Smooth muscle cell (in vitro differentiated cells): Measurements from ENCODE around the gene STOML2. TPM values are rescaled to one million over a fixed set of nuclear protein-coding genes. Genes with fewer than 3 reads are reported as not detected.

Source experiments
- DNase-seq: peaks from one replicate; lab custom pipeline; 2025; ENCODE audit not compliant: unreplicated experiment; lab: John Stamatoyannopoulos, UW
- H2AFZ ChIP-seq: fragments of 200-600 bp; sonication (generic); 2 replicates; pipeline ENCODE4 v1.6.0; 2016; ENCODE audit warnings: antibody characterized with exemption, low read depth, mild to moderate bottlenecking
- H3F3A ChIP-seq: fragments of 200-600 bp; sonication (generic); 2 replicates; pipeline ENCODE4 v1.6.0; 2017; ENCODE audit warnings: antibody characterized with exemption, low read depth
- H3K27ac ChIP-seq: fragments of 200-600 bp; sonication (generic); 2 replicates; pipeline ENCODE4 v1.5.1; 2016; ENCODE audit warnings: low read depth, mild to moderate bottlenecking
- H3K27me3 ChIP-seq: fragments of 200-600 bp; sonication (generic); 2 replicates; pipeline ENCODE4 v1.6.1; 2016; ENCODE audit warnings: low read depth, mild to moderate bottlenecking
- H3K36me3 ChIP-seq: fragments of 200-600 bp; sonication (generic); 2 replicates; pipeline ENCODE4 v1.5.1; 2016; ENCODE audit warnings: low read depth
- H3K4me1 ChIP-seq: fragments of 200-600 bp; sonication (generic); 2 replicates; pipeline ENCODE4 v1.5.1; 2016; ENCODE audit warnings: low read depth
- H3K4me2 ChIP-seq: fragments of 200-600 bp; sonication (generic); 2 replicates; pipeline ENCODE4 v1.6.0; 2016; ENCODE audit warnings: mild to moderate bottlenecking
- H3K4me3 ChIP-seq: fragments of 200-600 bp; sonication (generic); 2 replicates; pipeline ENCODE4 v1.5.1; 2016; ENCODE audit warnings: mild to moderate bottlenecking
- H3K79me2 ChIP-seq: fragments of 200-600 bp; sonication (generic); 2 replicates; pipeline ENCODE4 v1.6.0; 2016; ENCODE audit warnings: low read depth, mild to moderate bottlenecking
- H3K9ac ChIP-seq: fragments of 200-600 bp; sonication (generic); 2 replicates; pipeline ENCODE4 v1.6.0; 2016; ENCODE audit warnings: low read depth
- H3K9me3 ChIP-seq: fragments of 200-600 bp; sonication (generic); replicated peaks from 2 replicates; pipeline ENCODE4 v1.5.1; 2016; ENCODE audit warnings: low read depth
- H4K20me1 ChIP-seq: fragments of 200-600 bp; sonication (generic); 2 replicates; pipeline ENCODE4 v1.6.0; 2016; ENCODE audit warnings: low read depth
- CTCF ChIP-seq: fragments of 200-600 bp; sonication (generic); IDR thresholded peaks from 2 replicates; pipeline ENCODE4 v1.5.1; 2017; ENCODE audit warnings: borderline replicate concordance, mild to moderate bottlenecking, antibody characterized with exemption; ENCODE audit not compliant: insufficient read depth, poor library complexity, severe bottlenecking
- WGBS: methylation state at CpG from one replicate; pipeline ENCODE4 v1.1.7; 2016; ENCODE audit warnings: low lambda C conversion rate; 5-methylcytosine and 5-hydroxymethylcytosine counted together
- polyA plus RNA-seq: library from polyadenylated mRNA; unstranded; fragments of >200 nt; fragmentation: Nextera tagmentation; extraction: Ambion mirVana; gene quantifications from 2 replicates; pipeline ENCODE4 v1.2.1, GENCODE V29; 2016
- total RNA-seq: library from RNA; depleted of rRNA; stranded (reverse); fragments of >200 nt; gene quantifications from 2 replicates; pipeline ENCODE4 v1.2.3, GENCODE V29; 2014

STOML2 gene
- total and polyA plus RNA-seq, 2 experiments from 2014 or later: 70.8 to 125 TPM

- Histone ChIP-seq H3K36me3 (no peaks in the 10 kb centered on the region), H2AFZ (no peak overlapping the region), H3K27me3 (no peaks in the 10 kb centered on the region), H3K4me3 (peak overlapping the region; percentile 69), H4K20me1 (peaks cover 31% of the 10 kb centered on the region), H3K27ac (peak overlapping the region; percentile 93), H3K4me1 (peaks cover 29% of the 10 kb centered on the region), H3K79me2 (peaks cover 36% of the 10 kb centered on the region), H3K9ac (peak overlapping the region; percentile 69), H3K9me3 (no peaks in the 10 kb centered on the region), H3F3A (peaks cover 13% of the 10 kb centered on the region), H3K4me2 (peak overlapping the region; percentile 93)
- 3% methylated on average over 5 of the region's 5 CpGs for WGBS
- TF ChIP-seq CTCF: no peak
- peak; percentile 64 for DNase-seq
Measured at GRCh38 chr9:35114113-35114839, 11.3 kb upstream of the STOML2 start.

- Histone ChIP-seq H3F3A (peaks cover 13% of the 10 kb centered on the region), H2AFZ (no peak overlapping the region), H3K79me2 (peaks cover 48% of the 10 kb centered on the region), H3K4me2 (peak overlapping the region; percentile 85), H3K9me3 (no peaks in the 10 kb centered on the region), H3K36me3 (no peaks in the 10 kb centered on the region), H3K27ac (peak overlapping the region; percentile 93), H3K4me1 (peaks cover 28% of the 10 kb centered on the region), H3K4me3 (peak overlapping the region; percentile 38), H3K9ac (peak overlapping the region; percentile 71), H4K20me1 (peaks cover 44% of the 10 kb centered on the region), H3K27me3 (no peaks in the 10 kb centered on the region)
- WGBS: 65% methylated on average over 3 of the region's 3 CpGs
- no peak for DNase-seq
- TF ChIP-seq CTCF: no peak
Measured at GRCh38 chr9:35112257-35113020, 9.5 kb upstream of the STOML2 start.

- Histone ChIP-seq H3K4me3 (peak overlapping the region; percentile 80), H3K79me2 (peaks cover 48% of the 10 kb centered on the region), H3K9ac (peak overlapping the region; percentile 93), H3K27ac (peak overlapping the region; percentile 93), H4K20me1 (peaks cover 44% of the 10 kb centered on the region), H3K4me1 (peaks cover 22% of the 10 kb centered on the region), H3F3A (peaks cover 8% of the 10 kb centered on the region), H3K9me3 (no peaks in the 10 kb centered on the region), H3K27me3 (no peaks in the 10 kb centered on the region), H3K36me3 (no peaks in the 10 kb centered on the region), H3K4me2 (peak overlapping the region; percentile 95), H2AFZ (peak overlapping the region; percentile 31)
- 3% methylated on average over 18 of the region's 57 CpGs for WGBS
- TF ChIP-seq CTCF: no peak
- DNase-seq: peak; percentile 93
Measured at GRCh38 chr9:35111001-35111933, 8.3 kb upstream of the STOML2 start.
